ENCODE results near the gene IL2RA.

GRCh38 chr10:5973069-5973468 lies 89.1 kb downstream of the IL2RA start:
- TF ChIP-seq CTCF (IDR thresholded peaks at IDR 0.05 in 8 of 11, conservative IDR thresholded peaks at IDR 0.05 in 3 of 11): no peak
- no peak for TF ChIP-seq POLR2AphosphoS5 (IDR thresholded peaks at IDR 0.05)
- no peak for TF ChIP-seq POLR2A (IDR thresholded peaks at IDR 0.05)

Data from spleen (tissue), 7 donors.